ENCODE data around the gene MAP1LC3B.

- TF ChIP-seq, protein P1, sequence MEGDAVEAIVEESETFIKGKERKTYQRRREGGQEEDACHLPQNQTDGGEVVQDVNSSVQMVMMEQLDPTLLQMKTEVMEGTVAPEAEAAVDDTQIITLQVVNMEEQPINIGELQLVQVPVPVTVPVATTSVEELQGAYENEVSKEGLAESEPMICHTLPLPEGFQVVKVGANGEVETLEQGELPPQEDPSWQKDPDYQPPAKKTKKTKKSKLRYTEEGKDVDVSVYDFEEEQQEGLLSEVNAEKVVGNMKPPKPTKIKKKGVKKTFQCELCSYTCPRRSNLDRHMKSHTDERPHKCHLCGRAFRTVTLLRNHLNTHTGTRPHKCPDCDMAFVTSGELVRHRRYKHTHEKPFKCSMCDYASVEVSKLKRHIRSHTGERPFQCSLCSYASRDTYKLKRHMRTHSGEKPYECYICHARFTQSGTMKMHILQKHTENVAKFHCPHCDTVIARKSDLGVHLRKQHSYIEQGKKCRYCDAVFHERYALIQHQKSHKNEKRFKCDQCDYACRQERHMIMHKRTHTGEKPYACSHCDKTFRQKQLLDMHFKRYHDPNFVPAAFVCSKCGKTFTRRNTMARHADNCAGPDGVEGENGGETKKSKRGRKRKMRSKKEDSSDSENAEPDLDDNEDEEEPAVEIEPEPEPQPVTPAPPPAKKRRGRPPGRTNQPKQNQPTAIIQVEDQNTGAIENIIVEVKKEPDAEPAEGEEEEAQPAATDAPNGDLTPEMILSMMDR (IDR thresholded peaks at IDR 0.05), result no peak
- TF ChIP-seq EZH2 (IDR thresholded peaks at IDR 0.05) (no peak), EZH2phosphoT487 (IDR thresholded peaks at IDR 0.05) (no peak)
These were observed 25.8 kb upstream of the MAP1LC3B start for GRCh38 chr16:87366288-87366687.
